ENCODE measurements around the gene HOXB4.
A peak's percentile ranks its signal among the peaks of the same experiment; 100 is the strongest.

The HOXB4 gene

DNA sequence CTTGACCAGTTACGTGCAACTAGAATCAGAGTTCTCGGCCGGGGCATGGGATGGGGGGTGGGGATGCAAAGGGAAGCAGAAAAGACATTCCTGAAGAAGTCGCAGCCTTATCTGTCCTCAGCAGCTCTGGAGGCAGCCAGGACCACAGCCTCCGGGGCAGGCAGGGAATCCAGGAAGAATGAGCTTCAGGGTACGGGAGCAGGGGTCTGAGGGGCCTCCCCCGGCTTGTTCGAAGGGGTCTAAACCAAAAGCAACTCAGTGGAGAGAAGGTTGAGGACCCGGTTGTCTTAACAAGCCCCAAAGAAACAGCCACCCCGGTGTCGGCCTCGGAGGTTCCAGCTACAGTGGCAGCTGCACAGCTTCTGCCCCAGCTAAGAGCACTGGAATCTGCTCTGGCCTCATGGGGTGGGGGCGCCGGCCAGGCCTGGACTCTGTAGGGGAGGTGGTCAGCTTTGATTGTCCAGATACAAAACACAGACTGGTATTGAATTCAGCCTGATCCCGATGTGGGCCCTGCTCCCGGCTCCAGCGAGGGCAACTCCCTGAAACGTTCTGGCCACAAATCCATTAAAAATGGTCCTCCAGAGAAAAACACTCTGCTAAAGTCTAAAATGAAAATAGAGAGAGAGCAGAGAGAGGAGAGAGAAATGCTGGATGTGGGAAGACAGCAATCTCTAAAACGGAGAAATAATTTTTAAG lies 7.7 kb downstream of the HOXB4 start:
- DNase-seq, result no peak

DNA sequence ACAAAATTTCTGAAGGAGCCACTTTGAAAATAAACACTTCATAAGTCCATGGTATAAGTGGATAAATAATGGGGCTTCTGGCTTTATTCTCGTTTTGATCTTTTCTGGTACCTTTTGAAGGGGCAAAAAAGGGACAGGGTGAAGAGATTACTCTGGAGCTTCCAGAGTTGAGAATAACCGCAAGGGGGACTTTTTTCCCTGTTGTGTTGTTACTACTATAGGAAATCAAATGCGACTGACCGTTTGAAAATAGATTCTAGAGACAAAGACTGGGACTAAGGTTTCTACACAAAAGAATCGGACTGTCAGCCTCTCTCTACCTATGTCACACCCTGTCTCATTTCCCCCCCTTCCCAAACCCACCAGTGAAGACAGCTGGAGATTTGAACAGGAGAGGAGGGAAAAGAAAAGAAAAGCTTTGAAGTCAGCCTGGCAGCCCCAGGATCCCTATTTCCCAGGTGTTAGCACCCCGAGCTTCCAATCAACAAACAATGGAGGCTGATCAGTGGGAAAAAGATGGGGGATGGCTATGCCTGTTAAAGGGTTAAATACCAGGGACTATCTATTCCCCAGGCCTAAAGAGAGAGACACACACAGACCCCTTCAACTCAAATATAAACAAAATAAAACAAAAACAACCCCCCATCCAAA lies 8.4 kb downstream of the HOXB4 start:
- DNase-seq, result no peak

GRCh38 chr17:48569240-48569582 lies 8.9 kb downstream of the HOXB4 start:
- no peak for DNase-seq

GRCh38 chr17:48568499-48569239 lies 9.5 kb downstream of the HOXB4 start:
- no peak for DNase-seq

GRCh38 chr17:48567646-48568354 lies 10.3 kb downstream of the HOXB4 start:
- DNase-seq, result no peak

DNA sequence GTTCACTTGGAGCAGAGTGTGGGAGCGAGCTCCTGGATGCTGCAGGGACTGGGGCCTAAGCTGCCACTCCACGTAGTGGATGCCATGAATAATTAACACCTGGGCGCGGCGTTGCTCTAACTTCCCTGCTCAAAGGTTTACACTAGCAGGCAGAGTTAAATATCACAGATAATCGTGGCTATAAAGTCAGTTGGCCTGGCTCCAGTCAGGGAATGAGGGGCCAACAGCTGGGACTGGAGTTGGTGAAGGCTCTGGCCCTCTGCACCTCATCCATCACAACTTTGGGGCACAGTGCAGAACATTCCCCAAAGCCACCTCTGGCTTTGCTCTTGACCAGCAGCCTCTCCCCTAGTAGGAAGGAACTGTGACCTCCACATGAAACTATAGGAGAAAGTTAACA lies 10.9 kb downstream of the HOXB4 start:
- DNase-seq, result no peak

DNA sequence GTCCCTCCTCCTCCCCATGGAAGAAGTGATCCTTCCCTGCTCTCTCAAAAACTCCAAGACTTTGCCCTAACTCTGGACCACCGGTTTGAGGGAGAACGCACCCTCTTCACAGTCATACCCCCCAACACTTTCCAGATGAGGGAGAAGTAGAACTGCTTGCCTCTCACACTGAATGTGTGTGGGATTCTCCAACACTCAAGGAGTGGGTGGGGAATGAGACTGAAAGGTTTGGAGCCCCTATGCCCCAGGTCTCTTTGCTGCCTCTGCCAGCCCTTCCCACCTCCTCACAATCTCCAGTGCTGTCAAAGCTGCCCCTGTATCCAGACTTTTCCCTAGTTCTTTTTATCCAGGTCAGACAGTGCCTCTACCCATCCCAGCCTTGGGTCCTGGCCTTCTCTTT lies 11.4 kb downstream of the HOXB4 start:
- no peak for DNase-seq

GRCh38 chr17:48565925-48566710 lies 12.0 kb downstream of the HOXB4 start:
- no peak for DNase-seq

DNA sequence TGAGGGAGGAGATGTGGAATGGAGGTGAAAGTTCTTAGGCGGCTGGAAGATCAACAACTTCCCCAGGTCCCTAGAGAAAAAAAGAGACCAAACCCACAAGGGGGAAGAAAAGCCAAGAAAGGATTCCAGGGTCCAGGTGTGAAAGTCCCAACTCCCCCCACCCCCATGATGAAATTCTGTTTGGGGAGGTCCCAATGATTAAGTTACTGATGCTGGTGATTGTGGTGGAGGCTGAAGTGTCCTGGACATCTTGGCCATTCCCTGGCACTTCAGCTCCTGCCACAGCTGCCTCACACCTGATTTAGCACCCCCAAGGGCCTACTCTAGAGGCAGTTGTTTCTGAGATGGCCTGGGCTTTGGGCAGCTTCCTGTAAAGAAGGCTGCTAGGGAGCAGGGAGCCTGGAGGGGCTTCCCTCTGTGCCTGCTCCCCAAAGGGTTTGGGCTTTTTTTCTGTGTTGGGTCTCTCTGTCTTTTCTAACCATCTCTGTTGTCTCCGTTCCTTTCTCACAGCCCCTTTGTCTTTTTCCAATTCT lies 13.1 kb downstream of the HOXB4 start:
- no peak for DNase-seq

GRCh38 chr17:48564188-48565021 lies 13.7 kb downstream of the HOXB4 start:
- DNase-seq, result peak; percentile 55

- no peak for DNase-seq
Observed at GRCh38 chr17:48563867-48564187, 14.3 kb downstream of the HOXB4 start.

GRCh38 chr17:48563385-48563838 lies 14.7 kb downstream of the HOXB4 start:
- DNase-seq, result no peak

- no peak for DNase-seq
Observed at GRCh38 chr17:48562934-48563333, 15.2 kb downstream of the HOXB4 start.

DNA sequence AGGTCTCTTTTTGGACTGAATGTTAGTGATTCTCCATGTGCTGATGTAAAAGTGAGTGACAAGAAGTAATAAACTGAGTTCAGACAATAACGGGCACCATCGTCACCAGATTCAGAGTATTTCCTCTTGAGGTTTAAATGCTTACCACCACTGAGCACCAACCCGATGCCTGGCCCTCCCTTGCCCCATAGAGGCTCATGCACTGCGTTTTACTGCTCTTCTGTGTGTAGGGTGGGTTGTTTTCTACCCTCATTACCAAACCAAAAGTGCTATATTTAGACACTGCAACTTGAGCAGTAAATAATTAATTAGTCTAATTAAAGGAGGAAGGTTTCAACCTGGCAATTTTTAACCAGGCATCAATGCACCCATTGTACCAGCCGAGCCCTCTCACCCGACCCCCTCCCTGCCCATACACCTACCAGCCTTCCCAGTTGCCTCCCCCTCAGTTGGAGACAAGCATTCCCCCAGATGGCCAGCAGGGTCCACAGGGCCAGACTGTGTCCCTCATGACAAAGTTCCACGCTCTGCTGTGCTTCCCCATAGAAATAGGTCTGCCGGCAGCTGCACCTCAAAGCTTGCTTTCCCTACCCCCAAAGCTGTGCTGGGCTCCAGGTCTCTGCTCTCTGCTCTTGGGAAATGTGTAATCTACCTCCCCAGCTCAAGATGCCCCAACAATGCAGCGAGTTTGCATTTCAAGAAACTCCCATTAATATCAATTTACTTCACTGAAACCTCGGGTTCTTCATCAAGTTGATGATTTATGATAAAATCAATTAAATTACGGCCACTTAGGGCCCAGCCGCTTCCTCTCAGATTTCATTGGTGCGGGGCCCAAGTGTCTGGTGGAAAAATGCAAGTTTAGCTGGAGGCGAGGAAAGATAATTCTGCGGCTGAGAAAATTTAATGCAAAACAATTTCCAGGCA lies 16.0 kb downstream of the HOXB4 start:
- DNase-seq, result no peak

- no peak for DNase-seq
Observed at GRCh38 chr17:48559840-48560817, 18.0 kb downstream of the HOXB4 start.

DNA sequence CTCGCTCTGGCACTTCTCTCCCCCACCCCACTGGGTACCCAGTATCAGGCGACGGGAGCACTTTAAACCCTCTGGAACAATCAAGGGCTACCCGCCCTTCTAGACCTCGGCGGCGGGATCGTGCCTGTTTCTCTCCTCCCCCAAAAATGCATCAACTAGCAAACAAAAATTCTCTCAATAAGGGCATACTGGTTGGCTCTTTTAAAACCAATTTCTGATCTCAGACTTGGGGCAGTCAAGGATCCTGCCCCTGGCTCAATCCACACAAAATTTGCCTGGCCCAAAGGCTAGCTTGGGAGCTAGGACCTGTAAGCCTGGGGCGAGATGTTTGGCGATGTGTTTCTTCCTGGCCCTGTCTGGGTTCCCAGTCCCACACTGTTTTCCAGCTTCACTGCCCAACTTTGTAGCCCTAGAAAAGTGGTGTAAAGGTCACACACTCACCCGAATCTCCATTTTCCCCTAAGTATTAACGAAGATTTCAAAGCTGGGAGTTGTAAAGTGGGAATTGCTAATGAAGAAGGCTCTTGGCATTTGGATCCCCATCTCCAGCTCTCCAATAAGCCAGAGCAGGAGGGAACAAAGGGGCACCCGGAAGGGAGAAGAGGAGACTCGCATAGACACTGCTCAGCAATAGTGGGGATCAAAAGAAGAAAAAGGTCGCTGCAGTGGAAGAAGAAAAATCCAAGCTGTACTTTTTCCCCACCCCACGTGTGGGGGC lies 18.9 kb downstream of the HOXB4 start:
- no peak for DNase-seq

- DNase-seq, result no peak
Observed at GRCh38 chr17:48558831-48559121, 19.4 kb downstream of the HOXB4 start.

DNA sequence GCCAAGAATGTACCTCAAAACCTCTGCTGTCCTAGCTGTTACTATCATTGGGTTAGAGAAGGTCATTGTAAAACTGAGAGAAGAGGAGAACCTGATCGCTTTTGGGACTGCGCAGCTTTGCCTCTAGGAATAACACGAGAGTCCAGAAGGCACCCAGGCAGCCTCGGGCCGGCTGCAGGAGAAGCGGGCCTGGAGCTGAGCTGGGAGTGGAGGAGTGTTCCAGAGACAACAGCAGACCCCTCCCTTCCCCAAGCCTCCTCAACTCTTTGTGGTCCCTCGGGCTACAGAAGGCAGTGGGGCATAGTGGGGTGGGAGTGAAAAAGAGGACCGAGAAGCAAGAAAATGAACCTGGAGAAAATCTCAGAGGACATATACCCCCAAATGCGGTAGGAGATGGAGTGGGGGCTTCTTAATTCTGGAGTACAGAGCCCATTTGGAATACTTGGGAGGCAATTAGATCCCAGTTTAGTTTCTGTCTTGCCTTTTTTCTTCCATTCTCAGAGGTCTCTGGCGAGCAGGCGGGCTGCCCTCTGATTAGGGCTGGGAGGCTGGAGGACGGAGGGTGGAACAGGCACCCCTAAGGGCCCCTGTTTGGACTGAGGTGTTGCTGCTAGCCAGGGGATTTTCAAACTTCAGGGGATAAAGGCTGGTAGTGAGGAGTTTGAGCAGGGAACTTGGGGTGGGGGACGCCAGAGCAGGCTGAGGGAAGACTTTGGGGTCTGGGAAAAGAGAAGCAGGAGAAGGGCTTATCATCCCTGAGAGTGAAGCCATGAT lies 19.9 kb downstream of the HOXB4 start:
- no peak for DNase-seq
